OCI-LY7 (cell line): Measurements from ENCODE around the gene RNF217.

Experiments used
- CTCF ChIP-seq: fragments of 200-600 bp; sonication (generic); conservative IDR thresholded peaks from 2 replicates; pipeline ENCODE4 v1.5.1; 2014; ENCODE audit warnings: mild to moderate bottlenecking, antibody characterized with exemption, low read length, moderate library complexity, mixed read lengths
- EZH2phosphoT487 ChIP-seq: fragments of 200-600 bp; sonication (generic); IDR thresholded peaks from 2 replicates; pipeline ENCODE4 v1.6.1; 2018; ENCODE audit warnings: low read depth, borderline replicate concordance, mild to moderate bottlenecking, mixed run types, antibody characterized with exemption, low read length, moderate library complexity, mixed read lengths

- TF ChIP-seq CTCF (no peak), EZH2phosphoT487 (no peak)
Observed at GRCh38 chr6:125054331-125054730, 92.1 kb downstream of the RNF217 start.
